ENCODE data around the gene HIVEP3.
"Not testable (repeated sequence)": the region's sequence is repeated elsewhere in the genome, so short reads cannot be mapped to it uniquely, and the experiment has no call there.

The HIVEP3 gene

GRCh38 chr1:41702771-41703170 lies 216.0 kb downstream of the HIVEP3 start:
- DNase-seq = no peak

- no peak for DNase-seq
Measured at GRCh38 chr1:41700986-41701535, 217.7 kb downstream of the HIVEP3 start.

GRCh38 chr1:41700581-41700980 lies 218.1 kb downstream of the HIVEP3 start:
- DNase-seq = no peak

DNA sequence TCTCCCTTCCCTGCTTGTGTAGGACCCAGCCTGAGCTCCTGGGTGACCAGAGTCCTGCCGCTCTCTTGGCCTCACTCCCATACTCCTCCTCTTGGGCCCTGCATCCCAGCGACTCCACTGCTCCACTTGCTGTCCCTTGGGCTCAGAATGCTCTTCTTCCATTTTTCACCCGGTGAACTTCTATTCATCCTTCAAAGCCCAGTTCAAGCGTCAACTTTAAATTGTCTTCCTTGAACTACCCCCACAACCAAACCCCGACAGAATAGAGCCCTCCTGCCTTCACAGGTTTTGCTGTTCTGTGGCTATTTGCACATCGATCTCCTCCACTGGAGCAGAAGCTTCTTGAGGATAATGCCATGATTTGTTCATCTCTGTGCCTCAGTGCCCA lies 218.9 kb downstream of the HIVEP3 start:
- no peak for DNase-seq

DNA sequence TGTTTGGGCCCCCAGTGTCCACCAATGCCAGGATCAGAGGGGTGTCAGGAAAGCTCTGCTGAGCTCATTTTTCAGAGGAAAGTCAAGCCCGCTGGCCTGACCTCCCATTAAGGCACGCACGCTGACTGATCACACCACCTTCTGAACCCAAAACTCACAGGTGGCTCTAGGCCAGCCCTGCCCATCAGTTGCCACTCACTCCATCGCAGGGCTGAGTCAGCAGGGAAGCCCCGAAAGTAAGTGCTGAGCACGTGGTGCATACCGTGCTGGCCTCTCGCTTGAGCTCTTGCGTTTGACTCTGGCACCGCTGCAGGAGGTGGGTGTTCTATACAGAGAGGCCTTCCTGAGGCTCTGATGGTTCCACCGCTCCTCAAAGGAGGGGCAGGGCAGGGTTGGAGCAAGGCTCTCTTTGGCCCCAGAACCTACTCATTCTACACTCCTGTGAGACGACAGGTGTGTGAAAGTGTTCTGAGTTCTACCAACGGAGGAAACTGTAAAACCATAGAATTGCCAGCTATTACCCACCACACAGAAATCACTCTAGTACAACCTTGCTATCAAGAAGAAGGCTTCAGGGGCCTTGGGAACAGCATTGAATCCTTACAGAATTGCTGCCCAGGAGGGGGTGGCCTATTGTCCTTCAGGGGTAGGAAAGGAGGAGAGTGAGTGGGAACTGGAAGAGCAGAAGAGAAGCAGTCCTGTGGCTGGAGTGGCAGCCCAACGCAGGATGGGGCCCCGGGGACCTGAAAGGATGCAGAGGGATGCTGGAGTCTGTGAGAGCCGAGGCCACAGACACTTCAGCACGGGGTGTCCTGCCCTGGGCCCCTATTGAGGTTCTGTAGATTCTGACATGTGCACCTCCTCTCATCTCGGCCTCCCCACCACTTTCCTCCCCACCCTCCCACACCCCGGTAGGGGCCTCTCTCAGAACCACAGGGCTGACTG lies 219.5 kb downstream of the HIVEP3 start:
- DNase-seq = no peak

GRCh38 chr1:41696381-41696780 lies 222.3 kb downstream of the HIVEP3 start:
- DNase-seq = no peak

- DNase-seq = peak; percentile 76
Measured at GRCh38 chr1:41695118-41695745, 223.5 kb downstream of the HIVEP3 start.

DNA sequence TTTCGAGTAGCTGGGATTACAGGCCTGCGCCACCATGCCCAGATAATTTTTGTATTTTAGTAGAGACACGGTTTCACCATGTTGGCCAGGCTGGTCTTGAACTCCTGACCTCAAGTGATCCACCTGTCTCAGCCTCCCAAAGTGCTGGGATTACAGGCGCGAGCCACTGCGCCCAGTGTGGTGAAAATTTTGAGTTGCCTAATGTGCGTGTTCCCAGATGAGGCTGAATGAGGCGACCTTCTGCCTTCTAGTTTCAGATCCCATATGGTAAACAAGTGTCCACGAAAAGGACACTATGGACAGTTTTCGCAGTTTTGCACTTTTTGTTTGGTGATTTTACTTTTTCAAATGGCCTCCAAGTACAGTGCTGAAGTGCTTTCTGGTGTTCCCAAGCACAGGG lies 226.8 kb downstream of the HIVEP3 start:
- DNase-seq = not testable (repeated sequence)

DNA sequence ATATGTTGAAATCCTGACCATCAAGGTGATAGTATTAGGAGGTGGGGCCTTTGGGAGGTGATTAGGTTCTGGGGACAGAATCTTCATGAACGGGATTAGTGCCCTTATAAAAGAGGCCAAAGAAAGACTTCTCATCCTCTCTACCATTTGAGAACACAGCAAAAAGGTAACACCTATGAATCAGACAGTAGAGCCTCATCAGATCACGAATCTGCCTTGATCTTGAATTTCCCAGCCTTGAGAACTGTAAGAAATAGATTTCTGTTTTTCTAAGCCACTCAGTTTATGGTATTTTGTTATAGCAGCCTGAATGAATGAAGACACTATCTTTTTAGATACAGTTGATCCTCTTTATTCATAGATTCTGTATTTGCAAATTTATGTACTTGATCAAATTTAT lies 227.3 kb downstream of the HIVEP3 start:
- no peak for DNase-seq

GRCh38 chr1:41690331-41690730 lies 228.4 kb downstream of the HIVEP3 start:
- DNase-seq = no peak

DNA sequence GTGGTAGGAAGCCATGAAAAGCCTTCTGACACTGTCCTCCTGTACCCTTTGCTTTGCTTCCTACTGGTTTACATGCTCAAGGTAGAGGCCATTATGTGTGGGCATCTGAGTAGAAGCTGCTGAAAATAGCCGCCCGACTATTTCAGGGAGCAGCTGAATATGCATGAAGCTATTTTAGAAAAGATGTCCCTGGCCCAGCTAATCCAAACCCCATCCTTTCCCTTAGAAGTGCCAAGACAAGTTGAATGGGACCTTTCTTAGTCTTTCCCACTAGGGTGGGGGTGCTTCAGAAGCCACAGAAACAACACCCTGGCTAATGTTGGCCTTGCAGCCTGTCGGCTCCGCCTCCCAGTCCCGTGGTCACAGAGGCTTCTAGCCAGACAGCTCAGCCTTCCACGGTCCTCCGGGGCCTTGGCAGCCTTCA lies 229.2 kb downstream of the HIVEP3 start:
- DNase-seq = no peak

DNA sequence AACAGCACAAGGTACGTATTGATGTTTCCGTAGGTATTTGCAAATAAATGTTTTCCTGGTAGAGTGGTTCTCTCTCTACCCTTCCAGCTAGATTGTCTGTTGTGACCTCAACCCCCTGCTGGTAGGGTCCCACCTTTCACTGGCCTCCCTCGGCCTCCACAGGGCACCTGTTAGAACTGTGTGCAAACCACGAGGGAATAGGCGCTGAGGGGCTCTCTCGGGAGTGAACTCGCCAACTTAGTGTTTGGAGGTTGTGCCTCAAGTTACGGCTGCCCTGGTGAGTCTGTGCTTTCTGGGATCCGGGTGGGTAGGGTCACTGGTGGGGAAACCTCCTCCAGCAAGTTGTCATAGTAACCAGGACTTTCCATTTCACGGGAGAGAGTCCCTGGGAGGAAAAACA lies 229.6 kb downstream of the HIVEP3 start:
- no peak for DNase-seq

DNA sequence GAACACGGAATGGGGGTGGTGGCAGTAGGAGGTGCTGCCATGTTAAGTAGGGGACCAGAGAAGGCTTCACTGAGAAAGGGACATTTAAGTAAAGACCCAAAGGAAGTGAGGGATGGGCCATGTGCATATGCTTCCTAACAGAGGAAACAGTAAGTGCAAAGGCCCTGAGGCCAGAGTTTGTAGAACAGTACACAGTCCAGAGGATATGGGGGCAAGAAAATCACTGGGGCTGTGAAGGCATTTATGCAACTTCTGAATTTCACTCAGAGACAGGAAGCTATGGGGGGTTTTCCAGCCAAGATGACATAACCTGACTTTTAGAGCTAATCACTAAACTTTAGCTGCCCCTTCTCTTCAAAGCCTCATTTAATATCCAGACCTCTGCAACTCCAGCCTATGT lies 231.7 kb downstream of the HIVEP3 start:
- DNase-seq = no peak

- DNase-seq = no peak
Measured at GRCh38 chr1:41683681-41684500, 234.8 kb downstream of the HIVEP3 start.

DNA sequence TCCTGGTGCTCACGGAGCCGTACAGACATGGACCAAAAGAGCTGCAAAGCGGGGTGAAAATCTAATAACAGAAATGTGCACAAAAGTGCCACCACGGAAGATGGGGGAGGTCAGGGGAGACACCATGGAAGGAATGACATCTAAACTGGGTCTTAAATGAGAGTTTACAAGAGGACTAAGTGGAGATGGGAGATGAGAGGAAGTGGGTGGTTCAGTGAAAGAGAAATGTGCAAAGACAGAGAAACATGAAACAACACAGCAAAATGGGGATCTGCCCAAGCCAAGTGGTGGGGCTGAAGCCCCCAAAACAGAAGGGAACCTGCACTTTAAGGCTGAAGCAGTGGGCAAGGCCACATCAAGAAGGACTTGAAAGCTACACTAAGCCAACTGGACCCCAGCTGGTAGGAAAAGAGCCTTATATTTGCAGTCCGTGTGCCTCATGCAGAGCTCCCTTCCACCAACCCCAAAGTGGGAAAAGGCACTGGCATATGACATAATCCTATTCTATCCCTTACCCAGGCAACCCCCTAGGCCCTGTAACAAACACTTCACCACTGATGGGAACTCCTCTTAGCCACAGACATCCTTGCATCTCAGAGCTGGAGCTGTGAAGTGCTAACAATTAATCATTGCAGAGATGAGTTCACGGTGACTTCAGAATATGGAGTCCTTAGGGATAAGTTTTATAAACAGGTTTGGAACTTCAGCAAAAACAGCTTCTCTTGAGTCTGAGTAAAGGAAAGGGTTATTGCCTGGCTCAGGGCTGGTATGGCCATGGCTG lies 235.7 kb downstream of the HIVEP3 start:
- no peak for DNase-seq

GRCh38 chr1:41682149-41682548 lies 236.6 kb downstream of the HIVEP3 start:
- no peak for DNase-seq

GRCh38 chr1:41681331-41682098 lies 237.2 kb downstream of the HIVEP3 start:
- DNase-seq = no peak

GRCh38 chr1:41679994-41680393 lies 238.7 kb downstream of the HIVEP3 start:
- no peak for DNase-seq

DNA sequence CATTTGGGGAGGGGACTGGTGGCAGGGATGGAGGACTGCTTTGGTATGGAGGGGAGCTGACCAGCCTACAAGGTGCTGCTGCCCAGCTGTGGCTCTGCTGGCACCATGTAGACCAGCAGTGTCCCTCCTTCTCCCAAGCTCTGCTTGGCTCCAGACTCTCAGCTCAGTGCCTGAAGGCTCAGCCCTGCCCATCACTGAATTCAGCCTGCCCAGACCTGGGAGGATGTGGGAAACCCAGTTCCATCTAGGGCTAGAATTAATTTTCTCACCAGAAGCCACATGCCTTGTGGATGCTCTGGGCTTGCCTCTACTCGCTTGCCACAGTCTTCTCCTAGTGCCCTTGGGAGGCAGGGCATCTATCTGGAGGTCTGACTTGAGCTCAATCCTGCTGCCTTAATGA lies 239.2 kb downstream of the HIVEP3 start:
- DNase-seq = no peak

DNA sequence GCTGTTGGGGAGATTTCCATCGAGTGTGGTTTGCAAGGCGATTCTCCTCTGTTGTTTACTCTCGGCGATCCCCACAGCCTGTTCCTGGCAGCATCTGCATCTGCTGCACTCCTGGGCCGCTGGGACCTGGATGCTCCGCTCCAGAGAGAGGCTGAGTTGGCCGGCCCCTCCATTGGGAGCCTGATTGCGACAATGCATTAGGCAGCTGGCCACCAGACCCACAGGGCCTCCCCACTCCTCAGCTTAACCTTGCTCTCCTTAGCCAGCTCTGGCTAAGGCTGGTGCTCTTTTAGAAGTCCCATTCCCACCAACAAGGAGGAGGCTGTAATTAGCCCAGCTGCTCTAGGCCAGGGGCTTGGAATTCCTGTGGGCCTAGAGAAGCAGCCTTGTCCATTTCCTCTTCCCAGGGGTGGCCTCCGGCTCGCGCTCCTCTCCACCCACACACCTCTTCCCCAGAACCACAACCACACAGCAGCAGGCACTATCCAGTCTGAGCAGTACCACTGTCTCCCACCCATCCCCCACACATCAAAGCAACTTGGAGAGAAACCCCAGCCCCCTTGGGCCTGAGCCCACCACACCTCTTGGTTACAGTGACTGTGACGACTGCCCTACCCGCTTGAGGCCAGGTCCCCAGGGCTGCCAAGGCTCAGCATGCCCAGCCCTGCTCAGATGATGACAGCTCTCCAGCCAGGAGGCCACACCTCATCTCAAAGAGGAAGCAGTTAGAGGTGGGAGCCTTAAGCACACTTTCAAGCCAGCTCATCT lies 240.4 kb downstream of the HIVEP3 start:
- DNase-seq = peak; percentile 45

DNA sequence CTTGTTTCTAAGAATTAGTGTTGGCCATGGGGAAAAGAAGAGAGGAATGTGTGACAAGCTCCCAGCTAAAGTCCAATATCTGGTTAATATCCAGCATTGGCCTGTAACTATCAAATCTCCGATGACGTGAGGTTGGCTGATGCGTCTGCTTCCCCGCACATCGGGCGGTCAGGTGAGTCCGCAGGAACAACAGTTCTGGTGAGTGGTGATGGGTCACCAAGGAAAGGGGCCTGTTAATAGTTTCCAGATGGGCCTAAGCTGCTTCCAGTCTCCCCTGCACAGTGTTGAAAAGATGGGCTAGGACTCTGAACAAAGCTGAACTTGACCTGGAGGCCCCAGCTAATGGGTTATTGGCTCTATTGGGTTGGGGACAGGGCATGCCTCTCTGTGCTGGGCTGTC lies 241.1 kb downstream of the HIVEP3 start:
- no peak for DNase-seq
